EL (cell line): ENCODE data around the gene CLIP4.

ENCODE experiments used
- DNase-seq: peaks from one replicate; pipeline ENCODE4 v3.0.0-alpha.2; 2016

CLIP4 gene

GRCh38 chr2:29143657-29144056 lies 28.4 kb downstream of the CLIP4 start:
- DNase-seq = no peak

GRCh38 chr2:29146197-29146596 lies 31.0 kb downstream of the CLIP4 start:
- DNase-seq = no peak

GRCh38 chr2:29147963-29148362 lies 32.7 kb downstream of the CLIP4 start:
- DNase-seq = no peak

GRCh38 chr2:29154610-29155009 lies 39.4 kb downstream of the CLIP4 start:
- no peak for DNase-seq

GRCh38 chr2:29155578-29155977 lies 40.4 kb downstream of the CLIP4 start:
- no peak for DNase-seq

GRCh38 chr2:29157131-29157530 lies 41.9 kb downstream of the CLIP4 start:
- DNase-seq = no peak

GRCh38 chr2:29159125-29159524 lies 43.9 kb downstream of the CLIP4 start:
- DNase-seq = no peak

GRCh38 chr2:29160184-29160583 lies 45.0 kb downstream of the CLIP4 start:
- no peak for DNase-seq

- DNase-seq = no peak
Observed at GRCh38 chr2:29162204-29162928, 47.2 kb downstream of the CLIP4 start.

- no peak for DNase-seq
Observed at GRCh38 chr2:29164091-29164846, 49.1 kb downstream of the CLIP4 start.

GRCh38 chr2:29165362-29166241 lies 50.4 kb downstream of the CLIP4 start:
- DNase-seq = peak; percentile 60

- DNase-seq = no peak
Observed at GRCh38 chr2:29166242-29167039, 51.2 kb downstream of the CLIP4 start.

- no peak for DNase-seq
Observed at GRCh38 chr2:29174937-29175336, 59.7 kb downstream of the CLIP4 start.

- no peak for DNase-seq
Observed at GRCh38 chr2:29175338-29175737, 60.1 kb downstream of the CLIP4 start.

GRCh38 chr2:29182334-29182733 lies 67.1 kb downstream of the CLIP4 start:
- no peak for DNase-seq

GRCh38 chr2:29182920-29183319 lies 67.7 kb downstream of the CLIP4 start:
- no peak for DNase-seq

- DNase-seq = no peak
Observed at GRCh38 chr2:29184531-29184930, 69.3 kb downstream of the CLIP4 start.

- no peak for DNase-seq
Observed at GRCh38 chr2:29186817-29187216, 71.6 kb downstream of the CLIP4 start.

GRCh38 chr2:29187926-29188325 lies 72.7 kb downstream of the CLIP4 start:
- DNase-seq = peak; percentile 47

GRCh38 chr2:29189052-29189451 lies 73.8 kb downstream of the CLIP4 start:
- no peak for DNase-seq

- no peak for DNase-seq
Observed at GRCh38 chr2:29191817-29192216, 76.6 kb downstream of the CLIP4 start.

GRCh38 chr2:29192526-29192925 lies 77.3 kb downstream of the CLIP4 start:
- DNase-seq = peak; percentile 75

GRCh38 chr2:29193111-29193510 lies 77.9 kb downstream of the CLIP4 start:
- DNase-seq = no peak
